HEK293T (cell line): ENCODE measurements around the gene CDHR1.

ENCODE experiments used
- CTCF ChIA-PET: fragments of 350-600 bp; formaldehyde crosslinking; extraction: SDS; loops from one replicate; lab custom pipeline; 2021; ENCODE audit warnings: antibody characterized with exemption, inconsistent platforms; lab: Yijun Ruan, JAX
- POLR2A ChIA-PET: fragments of 350-600 bp; formaldehyde crosslinking; extraction: SDS; loops from one replicate; lab custom pipeline; 2020; ENCODE audit warnings: antibody characterized with exemption, inconsistent platforms; lab: Yijun Ruan, JAX
- DNase-seq: peaks from one replicate; pipeline ENCODE4 v3.0.0; 2012; ENCODE audit warnings: mixed read lengths; ENCODE audit errors: extremely low spot score
- ARNT ChIP-seq: fragments of 450-650 bp; IDR thresholded peaks from 2 replicates; pipeline ENCODE4 v1.6.1; 2017; ENCODE audit warnings: mild to moderate bottlenecking
- BHLHE40 ChIP-seq: fragments of 450-650 bp; IDR thresholded peaks from 2 replicates; pipeline ENCODE4 v1.6.1; 2016; ENCODE audit warnings: mild to moderate bottlenecking, moderate library complexity, borderline replicate concordance
- CTBP1 ChIP-seq: fragments of 450-650 bp; IDR thresholded peaks from 2 replicates; pipeline ENCODE4 v1.6.1; 2016; ENCODE audit warnings: borderline replicate concordance
- ELF4 ChIP-seq: fragments of 450-650 bp; IDR thresholded peaks from 2 replicates; pipeline ENCODE4 v1.6.1; 2017; ENCODE audit warnings: antibody characterized with exemption
- FOXA1 ChIP-seq: fragments of 450-650 bp; IDR thresholded peaks from 2 replicates; pipeline ENCODE4 v1.6.1; 2016; ENCODE audit warnings: mild to moderate bottlenecking
- FOXK2 ChIP-seq: fragments of 450-650 bp; IDR thresholded peaks from 2 replicates; pipeline ENCODE4 v1.6.1; 2016; ENCODE audit warnings: mild to moderate bottlenecking
- FOXM1 ChIP-seq: fragments of 450-650 bp; IDR thresholded peaks from 2 replicates; pipeline ENCODE4 v1.6.1; 2017; ENCODE audit warnings: mild to moderate bottlenecking, borderline replicate concordance
- HDGF ChIP-seq: fragments of 450-650 bp; IDR thresholded peaks from 2 replicates; pipeline ENCODE4 v1.6.1; 2017; ENCODE audit warnings: antibody characterized with exemption, borderline replicate concordance
- L3MBTL2 ChIP-seq: fragments of 450-650 bp; conservative IDR thresholded peaks from 2 replicates; pipeline ENCODE4 v1.6.1; 2016; ENCODE audit warnings: mild to moderate bottlenecking
- LEF1 ChIP-seq: fragments of 450-650 bp; IDR thresholded peaks from 2 replicates; pipeline ENCODE4 v1.6.1; 2017; ENCODE audit warnings: mild to moderate bottlenecking, borderline replicate concordance
- NFRKB ChIP-seq: fragments of 450-650 bp; IDR thresholded peaks from 2 replicates; pipeline ENCODE4 v1.6.1; 2016; ENCODE audit warnings: mild to moderate bottlenecking, moderate library complexity
- SP1 ChIP-seq: fragments of 450-650 bp; IDR thresholded peaks from 2 replicates; pipeline ENCODE4 v1.6.1; 2017
- SUZ12 ChIP-seq: fragments of 450-650 bp; IDR thresholded peaks from 2 replicates; pipeline ENCODE4 v1.6.1; 2016; ENCODE audit warnings: mild to moderate bottlenecking
- TARDBP ChIP-seq: fragments of 450-650 bp; IDR thresholded peaks from 2 replicates; pipeline ENCODE4 v1.6.1; 2016
- ZNF384 ChIP-seq: fragments of 450-650 bp; IDR thresholded peaks from 2 replicates; pipeline ENCODE4 v1.6.1; 2016
- TF ChIP-seq, protein P1 (sequence below): fragments of 450-650 bp; IDR thresholded peaks from 2 replicates; pipeline ENCODE4 v1.6.1; 2016

The CDHR1 gene

DNA sequence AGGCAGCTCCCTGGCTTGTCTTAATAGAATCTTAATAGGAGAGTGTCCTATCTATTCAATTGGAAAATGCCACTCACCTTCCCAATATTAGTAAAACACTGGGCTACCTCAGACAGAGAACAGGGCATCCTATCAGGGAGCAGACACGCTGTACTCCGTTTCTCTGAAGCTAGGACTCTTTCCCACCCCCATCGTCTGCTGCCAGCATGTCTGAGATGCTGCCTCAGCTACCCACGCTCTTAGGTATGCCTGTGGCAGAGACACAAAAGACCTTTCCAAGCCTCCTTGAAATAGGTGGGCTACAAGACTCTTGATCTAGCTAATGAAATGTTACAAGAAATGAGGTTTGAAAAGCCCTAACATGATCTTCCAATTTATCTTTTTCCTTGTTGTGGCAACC lies 33.5 kb downstream of the CDHR1 start:
- DNase-seq, result no peak
- ChIA-PET POLR2A (no interaction called here), CTCF (no interaction called here)
- TF ChIP-seq, protein P1, sequence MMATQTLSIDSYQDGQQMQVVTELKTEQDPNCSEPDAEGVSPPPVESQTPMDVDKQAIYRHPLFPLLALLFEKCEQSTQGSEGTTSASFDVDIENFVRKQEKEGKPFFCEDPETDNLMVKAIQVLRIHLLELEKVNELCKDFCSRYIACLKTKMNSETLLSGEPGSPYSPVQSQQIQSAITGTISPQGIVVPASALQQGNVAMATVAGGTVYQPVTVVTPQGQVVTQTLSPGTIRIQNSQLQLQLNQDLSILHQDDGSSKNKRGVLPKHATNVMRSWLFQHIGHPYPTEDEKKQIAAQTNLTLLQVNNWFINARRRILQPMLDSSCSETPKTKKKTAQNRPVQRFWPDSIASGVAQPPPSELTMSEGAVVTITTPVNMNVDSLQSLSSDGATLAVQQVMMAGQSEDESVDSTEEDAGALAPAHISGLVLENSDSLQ, result no peak
- TF ChIP-seq ARNT (no peak), TARDBP (no peak), HDGF (no peak)

DNA sequence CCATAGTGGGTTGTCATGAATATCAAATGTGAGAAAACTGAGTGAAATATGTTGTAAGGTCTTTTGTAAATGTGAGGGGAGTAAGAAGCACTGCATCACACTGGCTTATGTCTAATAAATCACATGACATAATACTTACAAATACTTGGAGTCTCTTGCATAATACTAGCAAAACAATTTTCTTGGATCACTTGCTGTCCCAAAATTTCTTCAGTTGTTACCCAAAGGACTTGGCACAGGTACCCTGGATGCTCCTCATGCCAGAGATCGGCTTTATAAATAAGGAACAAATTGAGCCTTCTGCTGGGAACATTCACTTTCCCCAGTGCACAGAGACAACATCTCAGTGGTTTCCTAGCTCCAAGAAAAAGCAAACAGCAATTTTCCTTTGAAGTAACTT lies 36.0 kb downstream of the CDHR1 start:
- CTCF ChIA-PET, result no interaction called here
- POLR2A ChIA-PET, result no interaction called here
- no peak for DNase-seq
- TF ChIP-seq LEF1, result no peak
- TF ChIP-seq NFRKB, result no peak
- no peak for TF ChIP-seq ARNT
- TF ChIP-seq, protein P1, result no peak
- no peak for TF ChIP-seq BHLHE40
- TF ChIP-seq SP1, result no peak
- no peak for TF ChIP-seq SUZ12
- TF ChIP-seq TARDBP, result no peak
- no peak for TF ChIP-seq CTBP1
- TF ChIP-seq HDGF, result no peak

DNA sequence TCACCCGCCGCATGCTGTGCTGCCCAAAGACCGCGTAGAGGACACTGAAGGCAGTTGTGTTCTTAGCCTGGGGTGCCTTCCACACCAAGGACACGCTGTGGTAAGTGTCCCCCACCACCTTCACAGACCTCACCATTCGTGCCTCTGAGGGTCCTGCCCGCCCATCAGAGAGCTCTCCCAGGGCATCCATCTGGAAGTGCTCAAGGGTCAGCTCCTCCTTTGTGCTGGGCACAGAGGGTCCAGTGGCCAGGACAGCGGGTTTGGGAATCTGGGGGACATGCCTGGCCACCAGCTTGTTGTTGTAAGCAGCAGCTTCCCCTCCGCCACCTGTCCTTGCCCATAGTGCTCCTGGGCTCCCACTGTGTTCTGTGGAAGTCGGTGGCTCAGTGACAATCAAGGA lies 38.0 kb downstream of the CDHR1 start:
- no peak for TF ChIP-seq HDGF
- TF ChIP-seq ZNF384, result no peak
- TF ChIP-seq TARDBP, result no peak
- DNase-seq, result no peak
- POLR2A ChIA-PET, result no interaction called here
- CTCF ChIA-PET, result no interaction called here

GRCh38 chr10:84233940-84234339 lies 39.6 kb downstream of the CDHR1 start:
- CTCF ChIA-PET, result no interaction called here
- TF ChIP-seq BHLHE40 (no peak), NFRKB (no peak), CTBP1 (no peak), LEF1 (no peak), ZNF384 (no peak), L3MBTL2 (no peak), FOXA1 (no peak)
- no peak for DNase-seq
- POLR2A ChIA-PET, result no interaction called here

DNA sequence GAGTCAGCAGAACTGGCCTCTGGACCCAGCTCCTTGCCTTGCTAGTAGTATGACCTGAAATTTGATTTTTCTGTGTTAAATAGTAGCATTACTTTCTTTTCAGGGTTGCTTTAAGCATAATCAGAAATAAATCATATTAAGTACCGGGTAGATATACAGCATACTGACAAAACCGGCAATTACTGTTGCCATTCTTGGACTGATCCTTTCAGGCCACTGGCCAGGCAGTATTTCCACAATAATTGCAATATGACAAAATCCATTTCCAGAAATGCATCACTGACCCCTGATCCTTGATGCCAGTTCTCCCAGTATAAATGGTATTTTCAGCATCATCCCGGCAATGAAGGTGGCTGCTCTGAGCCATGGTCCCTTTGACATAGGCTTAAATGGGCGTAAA lies 40.1 kb downstream of the CDHR1 start:
- POLR2A ChIA-PET, result no interaction called here
- TF ChIP-seq FOXM1, result no peak
- TF ChIP-seq FOXK2, result no peak
- TF ChIP-seq HDGF, result no peak
- no peak for TF ChIP-seq SUZ12
- no peak for TF ChIP-seq CTBP1
- no peak for TF ChIP-seq L3MBTL2
- TF ChIP-seq ZNF384, result no peak
- TF ChIP-seq, protein P1, result no peak
- TF ChIP-seq ELF4, result no peak
- no peak for TF ChIP-seq LEF1
- no peak for TF ChIP-seq SP1
- TF ChIP-seq FOXA1, result no peak
- no peak for TF ChIP-seq TARDBP
- no peak for TF ChIP-seq BHLHE40
- TF ChIP-seq ARNT, result no peak
- TF ChIP-seq NFRKB, result no peak
- DNase-seq, result no peak
- CTCF ChIA-PET, result no interaction called here

GRCh38 chr10:84235096-84235495 lies 40.8 kb downstream of the CDHR1 start:
- CTCF ChIA-PET, result no interaction called here
- TF ChIP-seq SUZ12 (no peak), NFRKB (no peak), FOXK2 (no peak), BHLHE40 (no peak), L3MBTL2 (no peak), ELF4 (no peak), CTBP1 (no peak), LEF1 (no peak), FOXM1 (no peak), ARNT (no peak), HDGF (no peak), SP1 (no peak)
- TF ChIP-seq, protein P1, result no peak
- POLR2A ChIA-PET, result no interaction called here
- DNase-seq, result no peak

DNA sequence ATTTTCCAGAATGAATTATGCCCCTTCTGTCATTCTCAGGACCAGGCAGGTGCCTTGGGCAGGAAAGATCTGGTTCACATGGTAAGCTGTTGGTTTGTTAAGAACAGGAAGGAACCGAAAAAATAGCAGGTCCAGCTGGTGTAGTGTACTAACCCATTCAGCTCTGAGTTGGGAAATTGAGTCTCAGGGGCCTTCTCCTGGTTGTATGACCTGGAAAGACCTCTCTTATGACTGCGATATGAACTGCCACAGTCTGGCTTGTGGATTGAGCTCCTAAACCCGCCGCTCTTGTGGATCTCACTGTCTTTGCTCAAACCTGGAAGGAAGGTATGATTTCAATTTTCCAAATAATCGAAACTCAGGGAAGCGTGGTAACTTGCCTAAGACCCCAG lies 42.5 kb downstream of the CDHR1 start:
- ChIA-PET CTCF (no interaction called here), POLR2A (no interaction called here)
- TF ChIP-seq FOXM1, result no peak
- no peak for TF ChIP-seq NFRKB
- TF ChIP-seq L3MBTL2, result no peak
- no peak for TF ChIP-seq ELF4
- TF ChIP-seq, protein P1, result no peak
- TF ChIP-seq CTBP1, result no peak
- no peak for TF ChIP-seq BHLHE40
- no peak for TF ChIP-seq LEF1
- no peak for TF ChIP-seq ARNT
- TF ChIP-seq SP1, result no peak
- DNase-seq, result no peak
